IMR-90 (cell line): ENCODE data around the gene GREB1L. TPM values are rescaled to one million over a fixed set of nuclear protein-coding genes. Genes with fewer than 3 reads are reported as not detected.

Source experiments
- ATAC-seq: fragments of 200-7000 bp; cut with Tn5 transposase; 2 replicates; pipeline ENCODE4 v1.9.1; 2020; ENCODE audit warnings: low read depth, mild to moderate bottlenecking, moderate library complexity
- BruUV-seq: library from RNA; stranded (reverse); fragments of 400-500 nt; replicated peaks from 2 replicates; lab custom pipeline; 2021; lab: Mats Ljungman, UMichigan
- CTCF ChIA-PET: fragments of 300-600 bp; formaldehyde crosslinking; extraction: SDS; loops from one replicate; lab custom pipeline; 2021; ENCODE audit warnings: antibody characterized with exemption; lab: Yijun Ruan, JAX
- POLR2A ChIA-PET: fragments of 300-600 bp; sonication (Branson Sonifier 250); formaldehyde crosslinking; loops from one replicate; lab custom pipeline; 2022; ENCODE audit warnings: antibody characterized with exemption; ENCODE audit not compliant: unreplicated experiment; lab: Charles Lee
- DNase-seq: peaks from one replicate; pipeline ENCODE4 v3.0.0; 2013
- H2AFZ ChIP-seq: replicated peaks from 2 replicates; pipeline ENCODE3; 2013; ENCODE audit warnings: low read length, mild to moderate bottlenecking; ENCODE audit not compliant: poor library complexity
- H2AK5ac ChIP-seq: 2 replicates; pipeline ENCODE4 v1.6.1; 2013; ENCODE audit warnings: low read depth, low read length, inconsistent platforms
- H2AK9ac ChIP-seq: replicated peaks from 2 replicates; pipeline ENCODE3; 2013; ENCODE audit warnings: mild to moderate bottlenecking, low read depth, low read length, moderate library complexity; ENCODE audit not compliant: poor library complexity
- H2BK120ac ChIP-seq: 2 replicates; pipeline ENCODE4 v1.6.1; 2013; ENCODE audit warnings: low read depth, low read length, inconsistent platforms
- H2BK15ac ChIP-seq: 3 replicates; pipeline ENCODE4 v1.6.1; 2013; ENCODE audit warnings: low read depth, low read length, inconsistent platforms
- H2BK20ac ChIP-seq: 2 replicates; pipeline ENCODE4 v1.6.1; 2013; ENCODE audit warnings: low read depth, mild to moderate bottlenecking, inconsistent platforms, low read length, moderate library complexity
- H2BK5ac ChIP-seq: 2 replicates; pipeline ENCODE4 v1.6.1; 2013; ENCODE audit warnings: mild to moderate bottlenecking, low read depth, low read length, inconsistent platforms; ENCODE audit not compliant: poor library complexity, severe bottlenecking
- H3K14ac ChIP-seq: replicated peaks from 2 replicates; pipeline ENCODE4 v1.6.1; 2013; ENCODE audit warnings: low read depth, low read length, inconsistent platforms
- H3K18ac ChIP-seq: 2 replicates; pipeline ENCODE4 v1.6.1; 2013; ENCODE audit warnings: low read depth, low read length, control low read depth
- H3K23ac ChIP-seq: 2 replicates; pipeline ENCODE4 v1.6.1; 2013; ENCODE audit warnings: low read depth, low read length, inconsistent platforms
- H3K27ac ChIP-seq: 2 replicates; pipeline ENCODE4 v1.5.1; 2013; ENCODE audit warnings: mild to moderate bottlenecking, control low read depth, low read length; ENCODE audit not compliant: insufficient read depth
- H3K27me3 ChIP-seq: 2 replicates; pipeline ENCODE4 v1.6.1; 2013; ENCODE audit warnings: low read length; ENCODE audit not compliant: control insufficient read depth, insufficient read depth
- H3K36me3 ChIP-seq: 2 replicates; pipeline ENCODE4 v1.6.1; 2013; ENCODE audit warnings: low read length, mixed read lengths; ENCODE audit not compliant: control insufficient read depth, insufficient read depth
- H3K4ac ChIP-seq: 2 replicates; pipeline ENCODE4 v1.6.1; 2013; ENCODE audit warnings: low read depth, low read length, inconsistent platforms
- H3K4me1 ChIP-seq: 2 replicates; pipeline ENCODE4 v1.6.1; 2013; ENCODE audit warnings: low read length, mixed read lengths; ENCODE audit not compliant: control insufficient read depth, insufficient read depth
- H3K4me2 ChIP-seq: 2 replicates; pipeline ENCODE4 v1.6.1; 2013; ENCODE audit warnings: low read depth, mild to moderate bottlenecking, control low read depth, low read length, moderate library complexity
- H3K4me3 ChIP-seq: 2 replicates; pipeline ENCODE4 v1.5.1; 2013; ENCODE audit warnings: low read depth, mild to moderate bottlenecking, control low read depth, low read length, moderate library complexity; ENCODE audit not compliant: insufficient read depth
- H3K56ac ChIP-seq: 2 replicates; pipeline ENCODE4 v1.6.1; 2013; ENCODE audit warnings: low read length, inconsistent platforms; ENCODE audit not compliant: insufficient read depth; ENCODE audit errors: extremely low read depth
- H3K79me1 ChIP-seq, 2 experiments: 2 replicates each; pipeline ENCODE4 v1.6.1; 2013; ENCODE audit warnings: low read length in 2 of 2, inconsistent platforms in 1 of 2, low read depth in 1 of 2
- H3K9ac ChIP-seq: 2 replicates; pipeline ENCODE4 v1.6.1; 2013; ENCODE audit warnings: low read depth, low read length, control low read depth
- H3K9me1 ChIP-seq: 2 replicates; pipeline ENCODE4 v1.6.1; 2013; ENCODE audit warnings: low read length, inconsistent platforms; ENCODE audit not compliant: insufficient read depth
- H3K9me3 ChIP-seq: 2 replicates; pipeline ENCODE4 v1.6.1; 2013; ENCODE audit warnings: low read length; ENCODE audit not compliant: control insufficient read depth, insufficient read depth
- H4K20me1 ChIP-seq: 2 replicates; pipeline ENCODE4 v1.6.1; 2013; ENCODE audit warnings: low read length, inconsistent platforms; ENCODE audit not compliant: insufficient read depth
- H4K5ac ChIP-seq: 2 replicates; pipeline ENCODE4 v1.6.1; 2013; ENCODE audit warnings: mild to moderate bottlenecking, low read depth, low read length, control low read depth
- H4K8ac ChIP-seq, 2 experiments: 2 replicates each; pipeline ENCODE4 v1.6.1; 2013; ENCODE audit warnings: low read depth in 2 of 2, low read length in 2 of 2, control low read depth in 1 of 2, inconsistent platforms in 1 of 2
- H4K91ac ChIP-seq: 2 replicates; pipeline ENCODE4 v1.6.1; 2013; ENCODE audit warnings: low read depth, low read length, inconsistent platforms; ENCODE audit not compliant: insufficient read depth
- BHLHE40 ChIP-seq: fragments of 150-350 bp; IDR thresholded peaks from 2 replicates; pipeline ENCODE4 v1.6.1; 2016; ENCODE audit warnings: mild to moderate bottlenecking, low read depth, low read length
- CEBPB ChIP-seq: IDR thresholded peaks from 2 replicates; pipeline ENCODE4 v1.6.1; 2012; ENCODE audit warnings: low read depth, low read length, improper control_type of control experiment
- CHD1 ChIP-seq: IDR thresholded peaks from 2 replicates; pipeline ENCODE4 v1.6.1; 2012; ENCODE audit warnings: low read depth, low read length, improper control_type of control experiment
- CTCF ChIP-seq: conservative IDR thresholded peaks from 2 replicates; pipeline ENCODE4 v1.5.1; 2012; ENCODE audit warnings: mild to moderate bottlenecking, low read depth, low read length, improper control_type of control experiment
- FOS ChIP-seq: fragments of 150-350 bp; IDR thresholded peaks from 2 replicates; pipeline ENCODE4 v1.6.1; 2016; ENCODE audit warnings: low read depth, low read length
- MAFK ChIP-seq: IDR thresholded peaks from 2 replicates; pipeline ENCODE4 v1.6.1; 2012; ENCODE audit warnings: low read depth, low read length, improper control_type of control experiment
- MAZ ChIP-seq: IDR thresholded peaks from 2 replicates; pipeline ENCODE4 v1.6.1; 2012; ENCODE audit warnings: low read depth, mild to moderate bottlenecking, low read length, improper control_type of control experiment, moderate library complexity, borderline replicate concordance
- MXI1 ChIP-seq: IDR thresholded peaks from 2 replicates; pipeline ENCODE4 v1.6.1; 2012; ENCODE audit warnings: low read depth, mild to moderate bottlenecking, low read length, moderate library complexity, borderline replicate concordance
- NFE2L2 ChIP-seq: fragments of 150-350 bp; IDR thresholded peaks from 2 replicates; pipeline ENCODE4 v1.6.1; 2016; ENCODE audit warnings: low read depth, mild to moderate bottlenecking, low read length
- POLR2A ChIP-seq: IDR thresholded peaks from 2 replicates; pipeline ENCODE4 v1.6.1; 2012; ENCODE audit warnings: mild to moderate bottlenecking, low read depth, low read length
- RAD21 ChIP-seq: IDR thresholded peaks from 2 replicates; pipeline ENCODE4 v1.6.1; 2012; ENCODE audit warnings: low read length, improper control_type of control experiment
- RCOR1 ChIP-seq: IDR thresholded peaks from 2 replicates; pipeline ENCODE4 v1.6.1; 2012; ENCODE audit warnings: mild to moderate bottlenecking, low read length, improper control_type of control experiment; ENCODE audit not compliant: insufficient replicate concordance
- RFX5 ChIP-seq: IDR thresholded peaks from 2 replicates; pipeline ENCODE4 v1.8.0; 2012; ENCODE audit warnings: low read depth, mild to moderate bottlenecking, low read length, moderate library complexity
- SMC3 ChIP-seq: fragments of 150-350 bp; IDR thresholded peaks from 2 replicates; pipeline ENCODE4 v1.6.1; 2016; ENCODE audit warnings: low read depth, mild to moderate bottlenecking, antibody characterized with exemption, low read length, moderate library complexity
- USF2 ChIP-seq: fragments of 150-350 bp; IDR thresholded peaks from 2 replicates; pipeline ENCODE4 v1.6.1; 2017; ENCODE audit warnings: mild to moderate bottlenecking, antibody characterized with exemption, low read length, low read depth
- WGBS, 2 experiments: methylation state at CpG; one replicate each; pipeline versions ENCODE4 v1.1.5 to v1.1.7; 2013; ENCODE audit warnings: missing lambda C conversion rate in 2 of 2; ENCODE audit not compliant: insufficient read length in 1 of 2; ENCODE audit errors: extremely low coverage in 2 of 2; 5-methylcytosine and 5-hydroxymethylcytosine counted together
- dilution Hi-C: fragments of 300-500 bp; cut with HindIII; formaldehyde crosslinking; loops from one replicate; pipeline ENCODE4 v1.14.3; 2018; ENCODE audit warnings: low sequenced_read_pairs; ENCODE audit not compliant: unreplicated experiment
- in situ Hi-C: fragments of 300-500 bp; cut with MboI; formaldehyde crosslinking; loops from 3 replicates; pipeline ENCODE4 v1.14.3; 2019; ENCODE audit warnings: low sequenced_read_pairs, inconsistent platforms, mixed read lengths
- intact Hi-C: fragments of 100-400 bp; cut with micrococcal nuclease; formaldehyde crosslinking; loops from 2 replicates; pipeline ENCODE4 v1.10.0; 2022
- polyA plus RNA-seq, 3 experiments: library from polyadenylated mRNA; depleted of rRNA; stranded (reverse); fragments of >200 nt; gene quantifications; 2 replicates each; pipeline ENCODE4 v1.2.3, GENCODE V29; 2012; ENCODE audit warnings: low replicate concordance in 1 of 3
- total RNA-seq: library from RNA; depleted of rRNA; stranded (reverse); fragments of >200 nt; gene quantifications from 2 replicates; pipeline ENCODE4 v1.2.3, GENCODE V29; 2012
- TF ChIP-seq, protein P1 (sequence below): fragments of 150-350 bp; IDR thresholded peaks from 2 replicates; pipeline ENCODE4 v1.6.1; 2016; ENCODE audit warnings: low read depth, mild to moderate bottlenecking, low read length, moderate library complexity, borderline replicate concordance

Gene GREB1L
- total and polyA plus RNA-seq, 2 of the 4 experiments (the other 2 are of a cell fraction): under 0.01 to 0.02 TPM

- H3K4me2 ChIP-seq: no peak overlapping the region
- H3K27me3 ChIP-seq: no peaks in the 10 kb centered on the region; the same call in 1 of the 2 replicates
- H2AFZ ChIP-seq: no peak overlapping the region
- H3K23ac ChIP-seq: no peak overlapping the region
- POLR2A ChIA-PET: no interaction called here
- H3K4ac ChIP-seq: no peak overlapping the region
- in situ Hi-C loops: no loop called here
- WGBS, 2 experiments: no CpG with 5 or more reads among the region's 3 CpGs
- intact Hi-C loops: loop anchor here (10.0 kb wide), 1 partner anchor 111 kb away; no protein-coding TSS in a partner anchor
- H3K14ac ChIP-seq: no peak overlapping the region
- no peak overlapping the region for H3K56ac ChIP-seq
- CTCF ChIA-PET: no interaction called here
- TF ChIP-seq CEBPB: no peak
- no peak for TF ChIP-seq CTCF
- no peak for TF ChIP-seq RFX5
- no peak for TF ChIP-seq NFE2L2
- TF ChIP-seq RCOR1: no peak
- TF ChIP-seq RAD21: no peak
- TF ChIP-seq BHLHE40: no peak
- no peak for TF ChIP-seq MAFK
- TF ChIP-seq, protein P1, sequence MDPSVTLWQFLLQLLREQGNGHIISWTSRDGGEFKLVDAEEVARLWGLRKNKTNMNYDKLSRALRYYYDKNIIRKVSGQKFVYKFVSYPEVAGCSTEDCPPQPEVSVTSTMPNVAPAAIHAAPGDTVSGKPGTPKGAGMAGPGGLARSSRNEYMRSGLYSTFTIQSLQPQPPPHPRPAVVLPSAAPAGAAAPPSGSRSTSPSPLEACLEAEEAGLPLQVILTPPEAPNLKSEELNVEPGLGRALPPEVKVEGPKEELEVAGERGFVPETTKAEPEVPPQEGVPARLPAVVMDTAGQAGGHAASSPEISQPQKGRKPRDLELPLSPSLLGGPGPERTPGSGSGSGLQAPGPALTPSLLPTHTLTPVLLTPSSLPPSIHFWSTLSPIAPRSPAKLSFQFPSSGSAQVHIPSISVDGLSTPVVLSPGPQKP: no peak
- TF ChIP-seq CHD1: no peak
- TF ChIP-seq FOS: no peak
- no peak for TF ChIP-seq USF2
- TF ChIP-seq SMC3: no peak
- no peak for TF ChIP-seq POLR2A
- TF ChIP-seq MAZ: no peak
- no peak for TF ChIP-seq MXI1
- H3K4me3 ChIP-seq: no peak overlapping the region
- no peak overlapping the region for H3K27ac ChIP-seq
- BruUV-seq: no TSS peak
- no peak overlapping the region for H4K5ac ChIP-seq
- H3K9me3 ChIP-seq: no peaks in the 10 kb centered on the region
- H3K9ac ChIP-seq: no peak overlapping the region
- DNase-seq: no peak
- no peaks in the 10 kb centered on the region for H3K9me1 ChIP-seq
- no peak overlapping the region for H2BK5ac ChIP-seq
- no peak overlapping the region for H4K91ac ChIP-seq
- no peak overlapping the region for H2AK5ac ChIP-seq
- H3K18ac ChIP-seq: no peak overlapping the region
- H3K4me1 ChIP-seq: no peaks in the 10 kb centered on the region
- H2BK15ac ChIP-seq: no peak overlapping the region
- no peaks in the 10 kb centered on the region for H3K79me1 ChIP-seq
- H2AK9ac ChIP-seq: no peak overlapping the region
- no peaks in the 10 kb centered on the region for H3K36me3 ChIP-seq
- H2BK120ac ChIP-seq: no peak overlapping the region
- dilution Hi-C loops: no loop called here
- no peaks in the 10 kb centered on the region for H4K20me1 ChIP-seq
- no peak overlapping the region for H2BK20ac ChIP-seq
- H4K8ac ChIP-seq: no peak overlapping the region
- ATAC-seq: no peak
These were observed 31.5 kb downstream of the GREB1L start for GRCh38 chr18:21273568-21273967.
